ENCODE results near the gene NFIA. TPM values are rescaled to one million over a fixed set of nuclear protein-coding genes. Genes with fewer than 3 reads are reported as not detected.

The NFIA gene
- polyA plus RNA-seq, 1 donor (not counting 4 experiments of a cell fraction or from before 2014, with no cell fraction given): 14.7 TPM

GRCh38 chr1:61204528-61204927, 122.2 kb downstream of the NFIA start:
- H3K79me2 ChIP-seq (ENCODE audit: control insufficient read depth, insufficient read depth, low read length): peaks cover 5% of the 10 kb centered on the region
- no peaks in the 10 kb centered on the region for H3K36me3 ChIP-seq (ENCODE audit: control insufficient read depth in 2 of 2, extremely low read depth in 1 of 2, insufficient read depth in 2 of 2, low read length in 2 of 2)
- no peak for TF ChIP-seq EZH2 (IDR thresholded peaks at IDR 0.05; ENCODE audit: low read length)
- TF ChIP-seq, protein P1, sequence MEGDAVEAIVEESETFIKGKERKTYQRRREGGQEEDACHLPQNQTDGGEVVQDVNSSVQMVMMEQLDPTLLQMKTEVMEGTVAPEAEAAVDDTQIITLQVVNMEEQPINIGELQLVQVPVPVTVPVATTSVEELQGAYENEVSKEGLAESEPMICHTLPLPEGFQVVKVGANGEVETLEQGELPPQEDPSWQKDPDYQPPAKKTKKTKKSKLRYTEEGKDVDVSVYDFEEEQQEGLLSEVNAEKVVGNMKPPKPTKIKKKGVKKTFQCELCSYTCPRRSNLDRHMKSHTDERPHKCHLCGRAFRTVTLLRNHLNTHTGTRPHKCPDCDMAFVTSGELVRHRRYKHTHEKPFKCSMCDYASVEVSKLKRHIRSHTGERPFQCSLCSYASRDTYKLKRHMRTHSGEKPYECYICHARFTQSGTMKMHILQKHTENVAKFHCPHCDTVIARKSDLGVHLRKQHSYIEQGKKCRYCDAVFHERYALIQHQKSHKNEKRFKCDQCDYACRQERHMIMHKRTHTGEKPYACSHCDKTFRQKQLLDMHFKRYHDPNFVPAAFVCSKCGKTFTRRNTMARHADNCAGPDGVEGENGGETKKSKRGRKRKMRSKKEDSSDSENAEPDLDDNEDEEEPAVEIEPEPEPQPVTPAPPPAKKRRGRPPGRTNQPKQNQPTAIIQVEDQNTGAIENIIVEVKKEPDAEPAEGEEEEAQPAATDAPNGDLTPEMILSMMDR (optimal IDR thresholded peaks at IDR 0.05 in 1 of 3, IDR thresholded peaks at IDR 0.05 in 1 of 3, conservative IDR thresholded peaks at IDR 0.05 in 1 of 3; ENCODE audit: extremely low read depth in 1 of 3, insufficient read depth in 2 of 3, low read length in 3 of 3): no peak
- no peaks in the 10 kb centered on the region for H4K20me1 ChIP-seq (ENCODE audit: control insufficient read depth, extremely low read depth, insufficient read depth, low read length)
- H3K4me1 ChIP-seq (ENCODE audit: control insufficient read depth, extremely low read depth, insufficient read depth, low read length): peaks cover 14% of the 10 kb centered on the region
- no peaks in the 10 kb centered on the region for H3K9me1 ChIP-seq (ENCODE audit: control insufficient read depth, extremely low read depth, insufficient read depth, low read length)
- H3K4me3 ChIP-seq (ENCODE audit: control insufficient read depth in 2 of 3, extremely low read depth in 1 of 3, insufficient read depth in 2 of 3, low read depth in 1 of 3, low read length in 3 of 3): no peak overlapping the region
- H3K27me3 ChIP-seq (ENCODE audit: control insufficient read depth, extremely low read depth, insufficient read depth, low read length): no peaks in the 10 kb centered on the region
- no peak overlapping the region for H3K4me2 ChIP-seq (ENCODE audit: control insufficient read depth, extremely low read depth, insufficient read depth, low read depth, low read length)
- FAIRE-seq (no peak), DNase-seq (ENCODE audit: low read depth, low spot score) (no peak)
- no peaks in the 10 kb centered on the region for H3K9me3 ChIP-seq (ENCODE audit: control insufficient read depth, low read depth, low read length)
- dilution Hi-C loops (cut with MboI; ENCODE audit: extremely low pct_ligation_motif_present, low sequenced_read_pairs): no loop called here
- H2AFZ ChIP-seq (ENCODE audit: control insufficient read depth, low read length): no peak overlapping the region
- no peak overlapping the region for H3K27ac ChIP-seq (ENCODE audit: control insufficient read depth, insufficient read depth, low read length)
- H3K9ac ChIP-seq (ENCODE audit: control insufficient read depth, extremely low read depth, insufficient read depth, low read length): no peak overlapping the region

- Histone ChIP-seq H3K9ac (ENCODE audit: control insufficient read depth, extremely low read depth, insufficient read depth, low read length) (no peak overlapping the region), H3K4me2 (ENCODE audit: control insufficient read depth, extremely low read depth, insufficient read depth, low read depth, low read length) (no peak overlapping the region), H3K9me1 (ENCODE audit: control insufficient read depth, extremely low read depth, insufficient read depth, low read length) (no peaks in the 10 kb centered on the region), H2AFZ (ENCODE audit: control insufficient read depth, low read length) (no peak overlapping the region), H3K36me3 (ENCODE audit: control insufficient read depth in 2 of 2, extremely low read depth in 1 of 2, insufficient read depth in 2 of 2, low read length in 2 of 2) (no peaks in the 10 kb centered on the region), H3K27ac (ENCODE audit: control insufficient read depth, insufficient read depth, low read length) (no peak overlapping the region), H4K20me1 (ENCODE audit: control insufficient read depth, extremely low read depth, insufficient read depth, low read length) (no peaks in the 10 kb centered on the region), H3K4me3 (ENCODE audit: control insufficient read depth in 2 of 3, extremely low read depth in 1 of 3, insufficient read depth in 2 of 3, low read depth in 1 of 3, low read length in 3 of 3) (no peak overlapping the region), H3K9me3 (ENCODE audit: control insufficient read depth, low read depth, low read length) (no peaks in the 10 kb centered on the region), H3K79me2 (ENCODE audit: control insufficient read depth, insufficient read depth, low read length) (peaks cover 2% of the 10 kb centered on the region), H3K4me1 (ENCODE audit: control insufficient read depth, extremely low read depth, insufficient read depth, low read length) (peaks cover 10% of the 10 kb centered on the region), H3K27me3 (ENCODE audit: control insufficient read depth, extremely low read depth, insufficient read depth, low read length) (no peaks in the 10 kb centered on the region)
- DNase-seq (ENCODE audit: low read depth, low spot score) (no peak), FAIRE-seq (no peak)
- TF ChIP-seq, protein P1 (optimal IDR thresholded peaks at IDR 0.05 in 1 of 3, IDR thresholded peaks at IDR 0.05 in 1 of 3, conservative IDR thresholded peaks at IDR 0.05 in 1 of 3; ENCODE audit: extremely low read depth in 1 of 3, insufficient read depth in 2 of 3, low read length in 3 of 3): no peak
- TF ChIP-seq EZH2 (IDR thresholded peaks at IDR 0.05; ENCODE audit: low read length): no peak
- dilution Hi-C loops (cut with MboI; ENCODE audit: extremely low pct_ligation_motif_present, low sequenced_read_pairs): no loop called here
Observed at GRCh38 chr1:61207416-61207815, 125.1 kb downstream of the NFIA start.
